HG02870 (cell line): Measurements from ENCODE around the gene INTS3.

Source experiments
- ATAC-seq: cut with Tn5 transposase; IDR thresholded peaks from one replicate; pipeline ENCODE4 v1.9.1; 2021; ENCODE audit warnings: mild to moderate bottlenecking, moderate library complexity; ENCODE audit not compliant: unreplicated experiment

INTS3 gene

GRCh38 chr1:153727463-153728304 is at the start of gene INTS3:
INTS3 (plus strand) TSS chr1:153728050; CDS start chr1:153728635, 585 bp downstream.
- peak; percentile 97 for ATAC-seq

- ATAC-seq: no peak
These were observed 49.1 kb upstream of the INTS3 start, which contains the start of gene NPR1 for GRCh38 chr1:153678519-153679336. NPR1 (plus strand) TSS chr1:153678688; CDS start chr1:153679109, 421 bp downstream.

- ATAC-seq: no peak
These were observed 48.3 kb upstream of the INTS3 start for GRCh38 chr1:153679337-153680119.

- ATAC-seq: no peak
These were observed 47.8 kb upstream of the INTS3 start for GRCh38 chr1:153680120-153680403.

GRCh38 chr1:153682730-153683129 is 45.1 kb upstream of the INTS3 start:
- ATAC-seq: no peak

GRCh38 chr1:153683854-153684253 is 44.0 kb upstream of the INTS3 start:
- ATAC-seq: no peak

- ATAC-seq: no peak
These were observed 43.0 kb upstream of the INTS3 start for GRCh38 chr1:153684892-153685291.

- ATAC-seq: no peak
These were observed 42.1 kb upstream of the INTS3 start for GRCh38 chr1:153685544-153686340.

GRCh38 chr1:153687346-153688125 is 40.3 kb upstream of the INTS3 start:
- no peak for ATAC-seq

- no peak for ATAC-seq
These were observed 39.6 kb upstream of the INTS3 start for GRCh38 chr1:153688276-153688675.

GRCh38 chr1:153688736-153689328 is 39.0 kb upstream of the INTS3 start:
- ATAC-seq: no peak

GRCh38 chr1:153693466-153693865 is 34.4 kb upstream of the INTS3 start:
- ATAC-seq: no peak

GRCh38 chr1:153696741-153697140 is 31.1 kb upstream of the INTS3 start:
- no peak for ATAC-seq

- no peak for ATAC-seq
These were observed 30.4 kb upstream of the INTS3 start for GRCh38 chr1:153697191-153698019.

GRCh38 chr1:153698020-153698922 is 29.6 kb upstream of the INTS3 start:
- no peak for ATAC-seq

- no peak for ATAC-seq
These were observed 28.7 kb upstream of the INTS3 start for GRCh38 chr1:153698923-153699714.

- no peak for ATAC-seq
These were observed 28.1 kb upstream of the INTS3 start for GRCh38 chr1:153699768-153700167.
